Gastrocnemius medialis (tissue), 4 donors: ENCODE data around the gene FGD5. TPM values are rescaled to one million over a fixed set of nuclear protein-coding genes. Genes with fewer than 3 reads are reported as not detected.

Experiments used
- ATAC-seq, 2 donors: fragments of 150-250 bp; one replicate each; pipeline ENCODE4 v1.9.1; 2016
- DNase-seq, 2 donors: peaks; one replicate each; pipeline ENCODE4 v3.0.0-alpha.2; 2019
- H3K27ac ChIP-seq, 4 donors: fragments of 200-600 bp; sonication (generic); 1 replicate in 1 of 4; 2 replicates in 3 of 4; pipeline ENCODE4 v1.5.1; 2016 to 2018; ENCODE audit warnings: mild to moderate bottlenecking in 2 of 4, moderate library complexity in 1 of 4
- H3K27me3 ChIP-seq, 3 donors: fragments of 200-600 bp; sonication (generic) in 2 of 3; 1 replicate in 1 of 3; 2 replicates in 2 of 3; pipeline versions ENCODE4 v1.5.1 to v1.6.0; 2016 to 2019; ENCODE audit warnings: mild to moderate bottlenecking in 1 of 3, moderate library complexity in 1 of 3
- H3K36me3 ChIP-seq, 2 donors: fragments of 200-600 bp; sonication (generic) in 1 of 2; one replicate each; pipeline ENCODE4 v1.5.1; 2017 to 2018
- H3K4me1 ChIP-seq, 2 donors: fragments of 200-600 bp; sonication (generic) in 1 of 2; one replicate each; pipeline ENCODE4 v1.5.1; 2016 to 2017; ENCODE audit warnings: mild to moderate bottlenecking in 2 of 2
- H3K4me3 ChIP-seq, 4 donors: fragments of 200-600 bp; sonication (generic) in 3 of 4; 1 replicate in 1 of 4; 2 replicates in 3 of 4; pipeline ENCODE4 v1.5.1; 2016 to 2019; ENCODE audit warnings: mild to moderate bottlenecking in 2 of 4
- H3K9me3 ChIP-seq, 3 donors: fragments of 200-600 bp; sonication (generic) in 2 of 3; 1 replicate in 1 of 3; 2 replicates in 2 of 3; pipeline ENCODE4 v1.5.1; 2016 to 2019
- CTCF ChIP-seq, 5 experiments: fragments of 450-650 bp in 3 of 5; fragments of 200-600 bp in 2 of 5; sonication (generic) in 2 of 5; IDR thresholded peaks in 4 of 5; conservative IDR thresholded peaks in 1 of 5; 1 replicate in 4 of 5; 2 replicates in 1 of 5; pipeline ENCODE4 v1.5.1; 2016 to 2019; ENCODE audit warnings: antibody characterized with exemption in 5 of 5, mild to moderate bottlenecking in 3 of 5, moderate library complexity in 3 of 5
- POLR2A ChIP-seq, 2 donors: fragments of 450-650 bp; IDR thresholded peaks; one replicate each; pipeline ENCODE4 v1.6.1; 2017; ENCODE audit warnings: antibody characterized with exemption in 2 of 2, mild to moderate bottlenecking in 2 of 2, moderate library complexity in 2 of 2
- in situ Hi-C, 4 donors: fragments of 200-750 bp; cut with MboI; loops; one replicate each; pipeline versions ENCODE4 v1.15.0 to v1.8.0; 2017; ENCODE audit warnings: low sequenced_read_pairs in 4 of 4
- intact Hi-C: fragments of 100-400 bp; cut with DNase I; formaldehyde crosslinking; loops from one replicate; pipeline ENCODE4 v1.15.1; 2023; ENCODE audit warnings: low total_unique reads
- total RNA-seq, 4 donors: library from RNA; depleted of rRNA; stranded (reverse); fragments of >200 nt; gene quantifications; one replicate each; pipeline versions ENCODE4 v1.1.0 to v1.2.3, GENCODE V29; 2016

FGD5 gene
- total RNA-seq, 4 donors from 2014 or later = 4.4 to 8.4 (median 5.2) TPM

- no peaks in the 10 kb centered on the region for H3K9me3 ChIP-seq
- no peak overlapping the region for H3K4me3 ChIP-seq
- in situ Hi-C loops = loop anchor here (5.0 to 25.0 kb wide), 7 partner anchors 107 to 285 kb away; partner anchors contain the start of genes MRPS25 (in 3 of the 4), CAPN7 (in 2 of the 4) and C3orf20 (in 1 of the 4)
- no peaks in the 10 kb centered on the region for H3K36me3 ChIP-seq
- no peak for ATAC-seq
- TF ChIP-seq POLR2A (IDR thresholded peaks at IDR 0.05) (no peak), CTCF (IDR thresholded peaks at IDR 0.05 in 4 of 5, conservative IDR thresholded peaks at IDR 0.05 in 1 of 5) (no peak)
- H3K27me3 ChIP-seq = no peaks in the 10 kb centered on the region
- no peaks in the 10 kb centered on the region for H3K4me1 ChIP-seq
- DNase-seq = no peak
- intact Hi-C loops = loop anchor here (5.0 kb wide), 1 partner anchor 140 kb away; the partner anchor contains the start of gene MRPS25
- no peak overlapping the region for H3K27ac ChIP-seq
Observed at GRCh38 chr3:14927308-14927707, 108.5 kb downstream of the FGD5 start.

- in situ Hi-C loops (loop anchor here (5.0 to 25.0 kb wide), 7 partner anchors 105 to 283 kb away; partner anchors contain the start of genes MRPS25 (in 3 of the 4), CAPN7 (in 2 of the 4) and C3orf20 (in 1 of the 4)), intact Hi-C loops (loop anchor here (5.0 kb wide), 1 partner anchor 138 kb away; the partner anchor contains the start of gene MRPS25)
- H3K4me1 ChIP-seq = no peaks in the 10 kb centered on the region
- no peak for TF ChIP-seq CTCF (IDR thresholded peaks at IDR 0.05 in 4 of 5, conservative IDR thresholded peaks at IDR 0.05 in 1 of 5)
- no peak for TF ChIP-seq POLR2A (IDR thresholded peaks at IDR 0.05)
- H3K9me3 ChIP-seq = no peaks in the 10 kb centered on the region
- no peak overlapping the region for H3K27ac ChIP-seq
- no peaks in the 10 kb centered on the region for H3K36me3 ChIP-seq
- no peak overlapping the region for H3K4me3 ChIP-seq
- ATAC-seq = no peak
- no peaks in the 10 kb centered on the region for H3K27me3 ChIP-seq
- DNase-seq = no peak
Observed at GRCh38 chr3:14929310-14930074, 110.7 kb downstream of the FGD5 start.

- no peak for ATAC-seq
- in situ Hi-C loops = loop anchor here in 3 of 4 donors (25.0 kb wide), 2 partner anchors 128 to 278 kb away; partner anchors contain the start of genes CAPN7 (in 2 of the 3) and MRPS25 (in 2 of the 3)
- DNase-seq = no peak
- Histone ChIP-seq H3K9me3 (no peaks in the 10 kb centered on the region), H3K36me3 (no peaks in the 10 kb centered on the region), H3K4me3 (no peak overlapping the region), H3K27ac (no peak overlapping the region), H3K27me3 (no peaks in the 10 kb centered on the region), H3K4me1 (no peaks in the 10 kb centered on the region)
- intact Hi-C loops = loop anchor here (1.0 kb wide), 1 partner anchor 35 kb away; no protein-coding TSS in a partner anchor
- TF ChIP-seq CTCF (IDR thresholded peaks at IDR 0.05 in 4 of 5, conservative IDR thresholded peaks at IDR 0.05 in 1 of 5) (no peak), POLR2A (IDR thresholded peaks at IDR 0.05) (no peak)
Observed at GRCh38 chr3:14933820-14934425, 115.2 kb downstream of the FGD5 start.

- H3K4me1 ChIP-seq = no peaks in the 10 kb centered on the region
- intact Hi-C loops (no loop called here), in situ Hi-C loops (loop anchor here in 3 of 4 donors (25.0 kb wide), 2 partner anchors 127 to 277 kb away; partner anchors contain the start of genes CAPN7 (in 2 of the 3) and MRPS25 (in 2 of the 3))
- no peaks in the 10 kb centered on the region for H3K27me3 ChIP-seq
- no peak overlapping the region for H3K27ac ChIP-seq
- DNase-seq = no peak
- no peak for ATAC-seq
- no peaks in the 10 kb centered on the region for H3K36me3 ChIP-seq
- H3K4me3 ChIP-seq = no peak overlapping the region
- H3K9me3 ChIP-seq = no peaks in the 10 kb centered on the region
- TF ChIP-seq POLR2A (IDR thresholded peaks at IDR 0.05) = no peak
- no peak for TF ChIP-seq CTCF (IDR thresholded peaks at IDR 0.05 in 4 of 5, conservative IDR thresholded peaks at IDR 0.05 in 1 of 5)
Observed at GRCh38 chr3:14935592-14936345, 117.0 kb downstream of the FGD5 start.
